Body of pancreas (tissue), 4 donors: ENCODE data around the gene SFXN5.

Experiments
- POLR2A ChIP-seq, 3 donors: fragments of 450-650 bp; IDR thresholded peaks; one replicate each; pipeline ENCODE4 v1.6.1; 2016; ENCODE audit warnings: antibody characterized with exemption in 3 of 3, mild to moderate bottlenecking in 2 of 3
- TF ChIP-seq, protein P1 (sequence below), 7 experiments: fragments of 450-650 bp in 4 of 7; fragments of 200-600 bp in 3 of 7; sonication (generic) in 3 of 7; IDR thresholded peaks; one replicate each; pipeline ENCODE4 v1.5.1; 2016 to 2019; ENCODE audit warnings: antibody characterized with exemption in 7 of 7

DNA sequence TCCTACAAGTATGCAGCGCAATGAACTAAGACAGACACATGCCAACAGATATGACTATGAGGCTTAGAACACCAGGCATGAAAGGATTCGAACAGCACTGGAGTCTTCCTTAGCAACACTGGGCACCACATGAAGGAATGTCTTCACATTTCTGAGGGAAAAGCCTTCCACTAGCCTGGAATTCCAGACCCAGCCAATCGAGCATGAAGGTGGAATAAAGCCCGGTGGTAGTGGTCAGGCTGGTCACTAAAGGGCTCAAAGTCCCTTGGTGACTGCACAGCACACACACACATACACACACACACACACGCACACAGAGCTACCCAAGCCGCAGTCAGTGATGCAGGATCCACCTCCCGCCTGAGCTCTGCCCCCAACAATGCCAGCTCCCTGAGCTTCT lies 19.7 kb upstream of the SFXN5 start:
- TF ChIP-seq, protein P1, sequence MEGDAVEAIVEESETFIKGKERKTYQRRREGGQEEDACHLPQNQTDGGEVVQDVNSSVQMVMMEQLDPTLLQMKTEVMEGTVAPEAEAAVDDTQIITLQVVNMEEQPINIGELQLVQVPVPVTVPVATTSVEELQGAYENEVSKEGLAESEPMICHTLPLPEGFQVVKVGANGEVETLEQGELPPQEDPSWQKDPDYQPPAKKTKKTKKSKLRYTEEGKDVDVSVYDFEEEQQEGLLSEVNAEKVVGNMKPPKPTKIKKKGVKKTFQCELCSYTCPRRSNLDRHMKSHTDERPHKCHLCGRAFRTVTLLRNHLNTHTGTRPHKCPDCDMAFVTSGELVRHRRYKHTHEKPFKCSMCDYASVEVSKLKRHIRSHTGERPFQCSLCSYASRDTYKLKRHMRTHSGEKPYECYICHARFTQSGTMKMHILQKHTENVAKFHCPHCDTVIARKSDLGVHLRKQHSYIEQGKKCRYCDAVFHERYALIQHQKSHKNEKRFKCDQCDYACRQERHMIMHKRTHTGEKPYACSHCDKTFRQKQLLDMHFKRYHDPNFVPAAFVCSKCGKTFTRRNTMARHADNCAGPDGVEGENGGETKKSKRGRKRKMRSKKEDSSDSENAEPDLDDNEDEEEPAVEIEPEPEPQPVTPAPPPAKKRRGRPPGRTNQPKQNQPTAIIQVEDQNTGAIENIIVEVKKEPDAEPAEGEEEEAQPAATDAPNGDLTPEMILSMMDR (IDR thresholded peaks at IDR 0.05), result no peak
- TF ChIP-seq POLR2A (IDR thresholded peaks at IDR 0.05), result no peak
